Panc1 (cell line): ENCODE measurements around the gene OR51E1.

Experiments
- POLR2AphosphoS5 ChIP-seq: IDR thresholded peaks from 2 replicates; pipeline ENCODE4 v1.6.1; 2012; ENCODE audit warnings: mild to moderate bottlenecking, low read depth, low read length, moderate library complexity
- SIN3A ChIP-seq: IDR thresholded peaks from 2 replicates; pipeline ENCODE4 v1.6.1; 2012; ENCODE audit warnings: low read depth, mild to moderate bottlenecking, low read length, moderate library complexity, borderline replicate concordance; ENCODE audit not compliant: insufficient read depth
- TCF7L2 ChIP-seq: IDR thresholded peaks from 2 replicates; pipeline ENCODE4 v1.6.1; 2011; ENCODE audit warnings: mild to moderate bottlenecking, low read depth, low read length, inconsistent platforms
- TF ChIP-seq, protein P1 (sequence below): fragments of 450-650 bp; IDR thresholded peaks from 2 replicates; pipeline ENCODE4 v1.5.1; 2017; ENCODE audit warnings: mild to moderate bottlenecking
- TF ChIP-seq, protein P2 (sequence below), 2 experiments: IDR thresholded peaks; 2 replicates each; pipeline ENCODE4 v1.6.1; 2011 to 2012; ENCODE audit warnings: low read depth in 2 of 2, control low read depth in 1 of 2, low read length in 1 of 2, mild to moderate bottlenecking in 1 of 2, moderate library complexity in 1 of 2; ENCODE audit not compliant: insufficient read depth in 1 of 2

DNA sequence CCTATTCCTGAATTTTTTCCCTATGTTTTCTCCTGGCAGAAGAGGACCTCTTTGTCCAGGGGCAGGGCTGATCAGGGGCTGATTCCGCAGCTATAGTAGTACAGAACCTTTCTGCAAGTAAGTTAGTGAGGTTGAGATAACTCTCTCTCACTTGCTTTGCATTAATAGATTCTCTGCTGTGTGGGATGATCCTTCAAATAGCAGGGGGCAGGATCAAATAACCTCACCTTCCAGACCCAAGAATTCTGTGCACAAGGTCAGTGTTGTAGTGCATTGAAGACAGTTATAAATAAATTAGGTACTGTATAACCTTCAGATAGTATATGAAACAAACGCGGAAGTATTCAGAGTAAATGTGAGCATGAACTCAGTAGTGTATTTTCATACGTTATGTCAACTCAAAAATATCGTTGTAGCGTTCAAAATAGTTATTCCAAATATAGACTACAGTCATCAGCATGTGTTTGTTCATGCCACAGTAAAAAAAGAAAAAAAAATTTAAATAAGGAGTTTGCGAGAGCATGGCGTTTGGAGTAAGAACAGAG, 61.1 kb downstream of the OR51E1 start:
- TF ChIP-seq, protein P1, sequence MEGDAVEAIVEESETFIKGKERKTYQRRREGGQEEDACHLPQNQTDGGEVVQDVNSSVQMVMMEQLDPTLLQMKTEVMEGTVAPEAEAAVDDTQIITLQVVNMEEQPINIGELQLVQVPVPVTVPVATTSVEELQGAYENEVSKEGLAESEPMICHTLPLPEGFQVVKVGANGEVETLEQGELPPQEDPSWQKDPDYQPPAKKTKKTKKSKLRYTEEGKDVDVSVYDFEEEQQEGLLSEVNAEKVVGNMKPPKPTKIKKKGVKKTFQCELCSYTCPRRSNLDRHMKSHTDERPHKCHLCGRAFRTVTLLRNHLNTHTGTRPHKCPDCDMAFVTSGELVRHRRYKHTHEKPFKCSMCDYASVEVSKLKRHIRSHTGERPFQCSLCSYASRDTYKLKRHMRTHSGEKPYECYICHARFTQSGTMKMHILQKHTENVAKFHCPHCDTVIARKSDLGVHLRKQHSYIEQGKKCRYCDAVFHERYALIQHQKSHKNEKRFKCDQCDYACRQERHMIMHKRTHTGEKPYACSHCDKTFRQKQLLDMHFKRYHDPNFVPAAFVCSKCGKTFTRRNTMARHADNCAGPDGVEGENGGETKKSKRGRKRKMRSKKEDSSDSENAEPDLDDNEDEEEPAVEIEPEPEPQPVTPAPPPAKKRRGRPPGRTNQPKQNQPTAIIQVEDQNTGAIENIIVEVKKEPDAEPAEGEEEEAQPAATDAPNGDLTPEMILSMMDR, result no peak
- TF ChIP-seq TCF7L2 (no peak), SIN3A (no peak), POLR2AphosphoS5 (no peak)
- TF ChIP-seq, protein P2, sequence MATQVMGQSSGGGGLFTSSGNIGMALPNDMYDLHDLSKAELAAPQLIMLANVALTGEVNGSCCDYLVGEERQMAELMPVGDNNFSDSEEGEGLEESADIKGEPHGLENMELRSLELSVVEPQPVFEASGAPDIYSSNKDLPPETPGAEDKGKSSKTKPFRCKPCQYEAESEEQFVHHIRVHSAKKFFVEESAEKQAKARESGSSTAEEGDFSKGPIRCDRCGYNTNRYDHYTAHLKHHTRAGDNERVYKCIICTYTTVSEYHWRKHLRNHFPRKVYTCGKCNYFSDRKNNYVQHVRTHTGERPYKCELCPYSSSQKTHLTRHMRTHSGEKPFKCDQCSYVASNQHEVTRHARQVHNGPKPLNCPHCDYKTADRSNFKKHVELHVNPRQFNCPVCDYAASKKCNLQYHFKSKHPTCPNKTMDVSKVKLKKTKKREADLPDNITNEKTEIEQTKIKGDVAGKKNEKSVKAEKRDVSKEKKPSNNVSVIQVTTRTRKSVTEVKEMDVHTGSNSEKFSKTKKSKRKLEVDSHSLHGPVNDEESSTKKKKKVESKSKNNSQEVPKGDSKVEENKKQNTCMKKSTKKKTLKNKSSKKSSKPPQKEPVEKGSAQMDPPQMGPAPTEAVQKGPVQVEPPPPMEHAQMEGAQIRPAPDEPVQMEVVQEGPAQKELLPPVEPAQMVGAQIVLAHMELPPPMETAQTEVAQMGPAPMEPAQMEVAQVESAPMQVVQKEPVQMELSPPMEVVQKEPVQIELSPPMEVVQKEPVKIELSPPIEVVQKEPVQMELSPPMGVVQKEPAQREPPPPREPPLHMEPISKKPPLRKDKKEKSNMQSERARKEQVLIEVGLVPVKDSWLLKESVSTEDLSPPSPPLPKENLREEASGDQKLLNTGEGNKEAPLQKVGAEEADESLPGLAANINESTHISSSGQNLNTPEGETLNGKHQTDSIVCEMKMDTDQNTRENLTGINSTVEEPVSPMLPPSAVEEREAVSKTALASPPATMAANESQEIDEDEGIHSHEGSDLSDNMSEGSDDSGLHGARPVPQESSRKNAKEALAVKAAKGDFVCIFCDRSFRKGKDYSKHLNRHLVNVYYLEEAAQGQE (IDR thresholded peaks at IDR 0.05; ENCODE audit: insufficient read depth in 1 of 2, low read depth in 2 of 2, low read length in 1 of 2), result no peak
